Measurements from ENCODE around the gene PTPRM. TPM values are rescaled to one million over a fixed set of nuclear protein-coding genes. Genes with fewer than 3 reads are reported as not detected.

PTPRM gene
- total and polyA plus RNA-seq, 2 donors, result 60.9 to 112 TPM

GRCh38 chr18:8197499-8197898, 630.4 kb downstream of the PTPRM start:
- H3K36me3 ChIP-seq (ENCODE audit: insufficient read depth), result no peaks in the 10 kb centered on the region
- no peaks in the 10 kb centered on the region for H3K4me1 ChIP-seq (ENCODE audit: insufficient read depth)
- WGBS, result 89% methylated on average over 5 of the region's 5 CpGs

GRCh38 chr18:8207996-8208395, 640.9 kb downstream of the PTPRM start:
- Histone ChIP-seq H3K36me3 (ENCODE audit: insufficient read depth) (no peaks in the 10 kb centered on the region), H3K27ac (ENCODE audit: low read depth) (no peak overlapping the region), H3K4me1 (ENCODE audit: insufficient read depth) (no peaks in the 10 kb centered on the region), H3K4me3 (ENCODE audit: low read depth, low read length) (no peak overlapping the region)
- WGBS, result 96% methylated on average over 5 of the region's 5 CpGs
- no peak for DNase-seq (ENCODE audit: extremely low spot score)

More at GRCh38 chr18:8197499-8197898, 630.4 kb downstream of the PTPRM start:
- H3K4me3 ChIP-seq (ENCODE audit: low read depth, low read length), result no peak overlapping the region
- no peak for DNase-seq (ENCODE audit: extremely low spot score)
- no peak overlapping the region for H3K27ac ChIP-seq (ENCODE audit: low read depth)

GRCh38 chr18:8208716-8209115, 641.6 kb downstream of the PTPRM start:
- Histone ChIP-seq H3K4me3 (ENCODE audit: low read depth, low read length) (no peak overlapping the region), H3K27ac (ENCODE audit: low read depth) (no peak overlapping the region), H3K4me1 (ENCODE audit: insufficient read depth) (no peaks in the 10 kb centered on the region), H3K36me3 (ENCODE audit: insufficient read depth) (no peaks in the 10 kb centered on the region)
- no peak for DNase-seq (ENCODE audit: extremely low spot score)
- WGBS, result 65% methylated on average over 6 of the region's 6 CpGs

- WGBS, result 76% methylated on average over 8 of the region's 8 CpGs
- no peak for DNase-seq (ENCODE audit: extremely low spot score)
- no peak overlapping the region for H3K4me3 ChIP-seq (ENCODE audit: low read depth, low read length)
- H3K27ac ChIP-seq (ENCODE audit: low read depth), result no peak overlapping the region
- no peaks in the 10 kb centered on the region for H3K36me3 ChIP-seq (ENCODE audit: insufficient read depth)
- H3K4me1 ChIP-seq (ENCODE audit: insufficient read depth), result no peaks in the 10 kb centered on the region
These were observed 646.0 kb downstream of the PTPRM start for GRCh38 chr18:8212896-8213780.

DNA sequence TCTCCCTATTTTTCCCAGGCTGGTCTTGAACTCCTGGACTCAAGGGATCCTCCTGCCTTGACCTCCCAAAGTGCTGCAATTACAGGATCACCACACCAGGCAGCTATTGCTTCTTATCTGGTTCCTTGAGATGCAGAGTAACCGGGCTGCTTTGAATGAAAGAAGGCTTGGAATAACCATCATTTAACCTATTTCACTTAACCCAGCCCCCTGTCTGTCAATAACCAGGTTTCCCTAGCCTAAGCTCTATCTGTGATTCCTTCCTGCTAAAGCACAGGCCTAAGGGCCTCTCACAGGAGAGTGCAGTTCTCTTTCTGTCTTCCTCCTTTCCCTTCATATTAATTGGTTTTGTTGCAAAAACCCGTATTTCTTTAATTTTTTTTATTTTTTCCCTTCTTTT, 648.6 kb downstream of the PTPRM start:
- no peaks in the 10 kb centered on the region for H3K36me3 ChIP-seq (ENCODE audit: insufficient read depth)
- WGBS, result 87% methylated on average over 2 of the region's 2 CpGs
- H3K27ac ChIP-seq (ENCODE audit: low read depth), result no peak overlapping the region
- no peaks in the 10 kb centered on the region for H3K4me1 ChIP-seq (ENCODE audit: insufficient read depth)
- DNase-seq (ENCODE audit: extremely low spot score), result no peak
- H3K4me3 ChIP-seq (ENCODE audit: low read depth, low read length), result no peak overlapping the region

DNA sequence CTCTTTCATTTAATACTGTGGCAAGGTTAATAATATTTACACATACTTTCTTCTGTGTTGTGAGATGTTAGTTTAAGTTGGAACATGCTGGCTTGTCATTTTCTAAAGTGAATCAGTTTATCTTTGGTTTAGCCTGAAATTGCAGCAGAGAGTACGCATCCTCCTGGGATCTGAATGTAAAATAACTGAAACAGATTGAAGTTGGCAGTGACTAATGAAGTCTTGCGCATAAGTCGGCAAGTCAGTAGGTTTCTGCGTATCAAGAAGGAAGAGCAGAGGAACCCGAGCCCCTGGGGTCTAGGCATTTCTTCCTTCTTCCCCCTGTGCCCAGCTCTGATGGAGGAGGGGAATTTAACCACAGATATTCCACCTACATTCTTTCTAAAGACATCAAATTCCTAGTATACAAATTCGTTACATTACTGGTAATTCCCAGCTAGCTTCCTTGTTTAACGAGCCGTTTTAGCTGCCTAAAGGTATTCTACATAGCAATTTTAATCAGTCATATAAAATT, 650.0 kb downstream of the PTPRM start:
- no peak overlapping the region for H3K27ac ChIP-seq (ENCODE audit: low read depth)
- H3K36me3 ChIP-seq (ENCODE audit: insufficient read depth), result no peaks in the 10 kb centered on the region
- H3K4me3 ChIP-seq (ENCODE audit: low read depth, low read length), result no peak overlapping the region
- no peak for DNase-seq (ENCODE audit: extremely low spot score)
- 76% methylated on average over 8 of the region's 8 CpGs for WGBS
- H3K4me1 ChIP-seq (ENCODE audit: insufficient read depth), result no peaks in the 10 kb centered on the region

DNA sequence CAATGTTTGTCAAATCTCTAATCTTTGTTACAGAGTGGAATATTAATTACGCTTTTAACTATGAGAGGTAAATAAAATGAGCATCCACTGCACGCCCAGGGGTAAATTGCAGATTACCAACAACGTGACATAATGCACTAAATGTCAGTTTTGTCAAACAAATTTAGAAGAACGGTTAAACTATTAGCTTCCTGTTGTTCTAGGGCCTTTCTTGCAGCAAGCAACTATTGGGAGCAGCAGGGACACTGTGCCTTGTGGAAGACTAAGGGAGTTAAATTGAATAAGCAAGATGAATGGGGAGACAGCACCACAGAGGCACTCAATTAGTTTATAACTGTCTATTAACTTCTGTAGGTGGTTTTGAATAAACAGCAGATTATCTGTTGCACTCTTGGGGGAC, 651.1 kb downstream of the PTPRM start:
- DNase-seq (ENCODE audit: extremely low spot score), result no peak
- WGBS, result 90% methylated on average over 4 of the region's 4 CpGs
- Histone ChIP-seq H3K36me3 (ENCODE audit: insufficient read depth) (no peaks in the 10 kb centered on the region), H3K27ac (ENCODE audit: low read depth) (no peak overlapping the region), H3K4me3 (ENCODE audit: low read depth, low read length) (no peak overlapping the region), H3K4me1 (ENCODE audit: insufficient read depth) (no peaks in the 10 kb centered on the region)

DNA sequence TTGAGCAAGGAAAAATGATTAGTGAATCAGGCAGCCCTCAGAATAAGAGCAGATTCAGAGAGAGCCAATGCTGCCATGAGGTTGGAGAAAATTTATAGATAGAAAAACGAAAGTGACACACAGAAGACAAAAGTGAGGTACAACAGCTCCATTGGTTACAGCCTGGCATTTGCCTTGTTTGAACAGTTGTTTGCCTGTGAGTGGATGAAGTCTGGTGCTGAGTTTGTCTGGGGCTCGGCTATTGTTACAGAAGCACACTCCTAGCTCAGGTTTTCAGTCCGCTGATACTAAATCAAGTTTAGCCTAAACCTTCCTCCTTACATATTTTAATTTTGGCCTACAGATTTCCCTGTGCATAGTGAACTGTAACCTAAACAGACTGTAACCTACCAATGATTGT, 654.3 kb downstream of the PTPRM start:
- Histone ChIP-seq H3K4me3 (ENCODE audit: low read depth, low read length) (no peak overlapping the region), H3K4me1 (ENCODE audit: insufficient read depth) (no peaks in the 10 kb centered on the region)
- 88% methylated on average over 3 of the region's 3 CpGs for WGBS

GRCh38 chr18:8224576-8224975, 657.5 kb downstream of the PTPRM start:
- DNase-seq (ENCODE audit: extremely low spot score), result no peak
- Histone ChIP-seq H3K4me1 (ENCODE audit: insufficient read depth) (no peaks in the 10 kb centered on the region), H3K4me3 (ENCODE audit: low read depth, low read length) (no peak overlapping the region), H3K36me3 (ENCODE audit: insufficient read depth) (peaks cover 4% of the 10 kb centered on the region), H3K27ac (ENCODE audit: low read depth) (no peak overlapping the region)
- WGBS, result 98% methylated on average over 3 of the region's 3 CpGs

More for the DNA sequence above, 654.3 kb downstream of the PTPRM start:
- Histone ChIP-seq H3K27ac (ENCODE audit: low read depth) (no peak overlapping the region), H3K36me3 (ENCODE audit: insufficient read depth) (peaks cover 4% of the 10 kb centered on the region)
- no peak for DNase-seq (ENCODE audit: extremely low spot score)

GRCh38 chr18:8229040-8229439, 661.9 kb downstream of the PTPRM start:
- H3K4me1 ChIP-seq (ENCODE audit: insufficient read depth), result no peaks in the 10 kb centered on the region
- H3K4me3 ChIP-seq (ENCODE audit: low read depth, low read length), result no peak overlapping the region
- no peak overlapping the region for H3K27ac ChIP-seq (ENCODE audit: low read depth)
- peaks cover under 1% of the 10 kb centered on the region for H3K36me3 ChIP-seq (ENCODE audit: insufficient read depth)
- no peak for DNase-seq (ENCODE audit: extremely low spot score)
- 74% methylated on average over 5 of the region's 5 CpGs for WGBS

GRCh38 chr18:8229787-8230186, 662.7 kb downstream of the PTPRM start:
- WGBS, result 94% methylated on average over 3 of the region's 3 CpGs
- H3K36me3 ChIP-seq (ENCODE audit: insufficient read depth), result no peaks in the 10 kb centered on the region
- H3K27ac ChIP-seq (ENCODE audit: low read depth), result no peak overlapping the region
- no peak overlapping the region for H3K4me3 ChIP-seq (ENCODE audit: low read depth, low read length)
- no peak for DNase-seq (ENCODE audit: extremely low spot score)
- H3K4me1 ChIP-seq (ENCODE audit: insufficient read depth), result no peaks in the 10 kb centered on the region

GRCh38 chr18:8231316-8231715, 664.2 kb downstream of the PTPRM start:
- no peaks in the 10 kb centered on the region for H3K36me3 ChIP-seq (ENCODE audit: insufficient read depth)
- WGBS, result 65% methylated on average over 5 of the region's 5 CpGs
- DNase-seq (ENCODE audit: extremely low spot score), result no peak
- H3K4me3 ChIP-seq (ENCODE audit: low read depth, low read length), result no peak overlapping the region
- no peak overlapping the region for H3K27ac ChIP-seq (ENCODE audit: low read depth)
- H3K4me1 ChIP-seq (ENCODE audit: insufficient read depth), result no peaks in the 10 kb centered on the region

DNA sequence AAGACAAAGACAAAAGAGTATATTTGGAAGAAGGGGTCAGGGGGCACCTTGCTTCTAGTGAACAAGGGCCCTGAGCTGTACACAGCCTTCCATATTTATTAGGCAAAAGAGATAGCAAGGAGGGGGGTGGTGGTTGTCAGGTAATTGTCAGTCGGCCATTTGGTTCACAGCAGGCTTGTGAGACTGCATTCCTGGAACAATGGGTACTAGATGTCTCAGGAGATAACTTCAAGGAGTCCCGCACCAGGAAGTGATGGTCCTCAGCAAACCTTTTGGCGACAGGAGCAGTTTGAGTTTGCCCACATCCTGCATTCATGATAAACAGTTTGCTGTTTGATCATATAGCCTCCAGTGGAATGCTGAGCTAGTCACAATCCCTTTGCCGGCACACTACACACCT, 665.7 kb downstream of the PTPRM start:
- Histone ChIP-seq H3K27ac (ENCODE audit: low read depth) (no peak overlapping the region), H3K4me1 (ENCODE audit: insufficient read depth) (no peaks in the 10 kb centered on the region), H3K4me3 (ENCODE audit: low read depth, low read length) (no peak overlapping the region), H3K36me3 (ENCODE audit: insufficient read depth) (no peaks in the 10 kb centered on the region)
- DNase-seq (ENCODE audit: extremely low spot score), result no peak
- WGBS, result 68% methylated on average over 4 of the region's 4 CpGs

GRCh38 chr18:8235894-8236293, 668.8 kb downstream of the PTPRM start:
- Histone ChIP-seq H3K27ac (ENCODE audit: low read depth) (no peak overlapping the region), H3K36me3 (ENCODE audit: insufficient read depth) (no peaks in the 10 kb centered on the region), H3K4me3 (ENCODE audit: low read depth, low read length) (no peak overlapping the region), H3K4me1 (ENCODE audit: insufficient read depth) (no peaks in the 10 kb centered on the region)
- DNase-seq (ENCODE audit: extremely low spot score), result no peak
- 96% methylated on average over 3 of the region's 3 CpGs for WGBS

Measured in urinary bladder (tissue), 4 donors.